ENCODE data around the gene DNM2.

- TF ChIP-seq CTCF (IDR thresholded peaks at IDR 0.05) (no peak), POLR2AphosphoS5 (IDR thresholded peaks at IDR 0.05) (no peak)
Observed at GRCh38 chr19:10796653-10797052, 78.8 kb downstream of the DNM2 start.
